H1 (cell line): ENCODE data around the gene KCNE4. TPM values are rescaled to one million over a fixed set of nuclear protein-coding genes. Genes with fewer than 3 reads are reported as not detected.

Experiments
- CEBPB ChIP-seq: IDR thresholded peaks from 2 replicates; pipeline ENCODE4 v1.6.1; 2012; ENCODE audit warnings: low read depth, low read length
- polyA plus RNA-seq, 7 experiments: library from polyadenylated mRNA; depleted of rRNA in 3 of 7; stranded (reverse) in 5 of 7; unstranded in 2 of 7; fragments of >200 nt in 5 of 7; fragments of 200-250 nt in 2 of 7; gene quantifications; 1 replicate in 5 of 7; 2 replicates in 1 of 7; 4 replicates in 1 of 7; pipeline versions ENCODE4 v1.2.1 to v1.2.3, GENCODE V29; 2011 to 2013; ENCODE audit warnings: missing spikeins in 2 of 7, mixed read lengths in 2 of 7
- total RNA-seq: library from RNA; stranded (reverse); fragmentation: NEBNext Ultra II Directional; extraction: Animal tissue kit (Norgen Biotek cat#: 25700); gene quantifications from 2 replicates; pipeline ENCODE4 v1.2.1, GENCODE V29; 2021
- TF ChIP-seq, protein P1 (sequence below), 3 experiments: IDR thresholded peaks; 1 replicate in 2 of 3; 2 replicates in 1 of 3; pipeline versions ENCODE4 v1.5.1 to v1.6.1; 2011; ENCODE audit warnings: low read length in 3 of 3, mild to moderate bottlenecking in 3 of 3, inconsistent platforms in 2 of 3, low read depth in 1 of 3, moderate library complexity in 1 of 3; ENCODE audit not compliant: insufficient read depth in 1 of 3; ENCODE audit errors: control extremely low read depth in 1 of 3
- TF ChIP-seq, protein P2 (sequence below): IDR thresholded peaks from 2 replicates; pipeline ENCODE4 v1.6.1; 2012; ENCODE audit warnings: inconsistent platforms

The KCNE4 gene
- total and polyA plus RNA-seq, 2 of the 8 experiments (the other 6 are each of a cell fraction or from before 2014, with no cell fraction given), result 0.08 to 0.09 TPM

DNA sequence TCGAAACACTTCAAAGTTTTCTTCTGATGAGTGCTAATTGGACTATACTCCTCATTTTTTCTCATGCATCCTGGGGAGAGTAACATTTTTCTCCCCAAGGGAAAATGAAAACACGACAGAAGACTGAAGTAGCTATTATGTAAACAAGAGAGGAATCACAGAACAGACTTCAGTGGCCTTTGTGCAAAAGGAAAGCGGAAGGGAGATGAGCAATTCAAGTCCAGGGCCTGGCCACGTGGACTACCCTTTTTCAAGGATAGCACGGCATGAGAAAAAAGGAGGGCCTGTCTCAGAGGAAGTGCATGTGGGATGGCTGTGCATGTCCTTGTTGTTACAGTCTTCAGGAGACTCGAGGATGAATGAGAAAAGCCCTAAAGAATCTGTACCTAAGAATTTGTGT, 43.8 kb upstream of the KCNE4 start (continued):
- TF ChIP-seq, protein P1, sequence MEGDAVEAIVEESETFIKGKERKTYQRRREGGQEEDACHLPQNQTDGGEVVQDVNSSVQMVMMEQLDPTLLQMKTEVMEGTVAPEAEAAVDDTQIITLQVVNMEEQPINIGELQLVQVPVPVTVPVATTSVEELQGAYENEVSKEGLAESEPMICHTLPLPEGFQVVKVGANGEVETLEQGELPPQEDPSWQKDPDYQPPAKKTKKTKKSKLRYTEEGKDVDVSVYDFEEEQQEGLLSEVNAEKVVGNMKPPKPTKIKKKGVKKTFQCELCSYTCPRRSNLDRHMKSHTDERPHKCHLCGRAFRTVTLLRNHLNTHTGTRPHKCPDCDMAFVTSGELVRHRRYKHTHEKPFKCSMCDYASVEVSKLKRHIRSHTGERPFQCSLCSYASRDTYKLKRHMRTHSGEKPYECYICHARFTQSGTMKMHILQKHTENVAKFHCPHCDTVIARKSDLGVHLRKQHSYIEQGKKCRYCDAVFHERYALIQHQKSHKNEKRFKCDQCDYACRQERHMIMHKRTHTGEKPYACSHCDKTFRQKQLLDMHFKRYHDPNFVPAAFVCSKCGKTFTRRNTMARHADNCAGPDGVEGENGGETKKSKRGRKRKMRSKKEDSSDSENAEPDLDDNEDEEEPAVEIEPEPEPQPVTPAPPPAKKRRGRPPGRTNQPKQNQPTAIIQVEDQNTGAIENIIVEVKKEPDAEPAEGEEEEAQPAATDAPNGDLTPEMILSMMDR (IDR thresholded peaks at IDR 0.05; ENCODE audit: control extremely low read depth in 1 of 3, insufficient read depth in 1 of 3, low read depth in 1 of 3, low read length in 3 of 3), result no peak
- TF ChIP-seq CEBPB, result no peak
- TF ChIP-seq, protein P2, sequence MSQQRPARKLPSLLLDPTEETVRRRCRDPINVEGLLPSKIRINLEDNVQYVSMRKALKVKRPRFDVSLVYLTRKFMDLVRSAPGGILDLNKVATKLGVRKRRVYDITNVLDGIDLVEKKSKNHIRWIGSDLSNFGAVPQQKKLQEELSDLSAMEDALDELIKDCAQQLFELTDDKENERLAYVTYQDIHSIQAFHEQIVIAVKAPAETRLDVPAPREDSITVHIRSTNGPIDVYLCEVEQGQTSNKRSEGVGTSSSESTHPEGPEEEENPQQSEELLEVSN, result no peak
